ENCODE measurements around the gene CHAF1A.
A peak's percentile ranks its signal among the peaks of the same experiment; 100 is the strongest.

CHAF1A gene

GRCh38 chr19:4402171-4403004 lies at the start of gene CHAF1A:
CHAF1A (plus strand) TSS chr19:4402640; CDS start chr19:4402763, 123 bp downstream.
- DNase-seq: peak; percentile 100

GRCh38 chr19:4352701-4353121 lies 49.7 kb upstream of the CHAF1A start:
- DNase-seq: peak; percentile 73

- no peak for DNase-seq
Observed at GRCh38 chr19:4354282-4354681, 48.2 kb upstream of the CHAF1A start.

- DNase-seq: no peak
Observed at GRCh38 chr19:4354897-4355296, 47.5 kb upstream of the CHAF1A start.

GRCh38 chr19:4357095-4357797 lies 45.2 kb upstream of the CHAF1A start:
- DNase-seq: no peak

- DNase-seq: no peak
Observed at GRCh38 chr19:4357921-4358326, 44.5 kb upstream of the CHAF1A start.

- no peak for DNase-seq
Observed at GRCh38 chr19:4358709-4359626, 43.5 kb upstream of the CHAF1A start.

- no peak for DNase-seq
Observed at GRCh38 chr19:4359627-4360000, 42.8 kb upstream of the CHAF1A start.

- no peak for DNase-seq
Observed at GRCh38 chr19:4360081-4360569, 42.3 kb upstream of the CHAF1A start.

- DNase-seq: no peak
Observed at GRCh38 chr19:4360641-4361151, 41.7 kb upstream of the CHAF1A start.

GRCh38 chr19:4361152-4362046 lies 41.0 kb upstream of the CHAF1A start:
- DNase-seq: no peak

GRCh38 chr19:4362101-4362828 lies 40.2 kb upstream of the CHAF1A start:
- no peak for DNase-seq

GRCh38 chr19:4362831-4363545 lies 39.5 kb upstream of the CHAF1A start:
- no peak for DNase-seq

GRCh38 chr19:4363571-4364304 lies 38.7 kb upstream of the CHAF1A start:
- DNase-seq: no peak

- no peak for DNase-seq
Observed at GRCh38 chr19:4365341-4365740, 37.1 kb upstream of the CHAF1A start.

GRCh38 chr19:4365791-4366665 lies 36.4 kb upstream of the CHAF1A start:
- no peak for DNase-seq

GRCh38 chr19:4366666-4367335 lies 35.6 kb upstream of the CHAF1A start:
- no peak for DNase-seq

- no peak for DNase-seq
Observed at GRCh38 chr19:4367336-4367723, 35.1 kb upstream of the CHAF1A start.

Measured in CD4-positive, alpha-beta T cell treated with Interleukin-21 for 1 hour (primary cell).